ENCODE measurements around the gene CCDC85C.

DNA sequence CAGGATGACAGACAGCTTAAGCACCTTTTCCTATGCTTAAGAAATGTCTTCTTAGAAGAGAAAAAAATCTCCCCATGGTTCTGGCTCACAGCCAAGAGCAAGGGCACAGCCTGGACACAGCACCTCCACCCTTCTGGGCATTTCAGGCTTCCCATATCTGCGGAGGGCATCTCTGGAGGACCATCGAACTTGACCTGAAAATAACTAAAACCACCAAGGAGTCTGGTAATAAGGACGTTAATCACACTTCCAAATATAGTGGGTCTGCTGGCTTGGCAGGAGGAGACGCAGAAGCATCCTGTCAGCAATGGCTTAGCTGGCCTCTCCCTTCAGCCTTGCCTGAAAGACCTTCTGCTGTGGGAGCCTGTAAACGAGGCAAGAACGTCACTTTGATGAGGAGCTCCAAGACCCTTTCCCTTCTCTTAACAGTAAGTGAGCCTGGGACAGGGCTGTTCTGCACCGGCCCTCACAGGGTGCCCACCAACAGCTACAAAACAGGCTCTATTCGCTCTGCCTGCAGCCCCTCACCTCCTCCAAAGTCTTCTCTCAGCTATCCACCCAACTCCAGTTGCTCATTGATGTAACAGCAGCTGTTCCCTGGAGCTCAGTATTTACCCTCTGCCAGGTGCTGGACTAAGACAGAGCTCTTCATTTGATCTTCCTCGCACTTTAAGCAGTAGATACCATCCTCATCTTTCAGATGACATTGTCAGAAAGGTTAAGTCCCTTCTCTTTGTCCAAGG is 136.5 kb downstream of the CCDC85C start:
- TF ChIP-seq, protein P1, sequence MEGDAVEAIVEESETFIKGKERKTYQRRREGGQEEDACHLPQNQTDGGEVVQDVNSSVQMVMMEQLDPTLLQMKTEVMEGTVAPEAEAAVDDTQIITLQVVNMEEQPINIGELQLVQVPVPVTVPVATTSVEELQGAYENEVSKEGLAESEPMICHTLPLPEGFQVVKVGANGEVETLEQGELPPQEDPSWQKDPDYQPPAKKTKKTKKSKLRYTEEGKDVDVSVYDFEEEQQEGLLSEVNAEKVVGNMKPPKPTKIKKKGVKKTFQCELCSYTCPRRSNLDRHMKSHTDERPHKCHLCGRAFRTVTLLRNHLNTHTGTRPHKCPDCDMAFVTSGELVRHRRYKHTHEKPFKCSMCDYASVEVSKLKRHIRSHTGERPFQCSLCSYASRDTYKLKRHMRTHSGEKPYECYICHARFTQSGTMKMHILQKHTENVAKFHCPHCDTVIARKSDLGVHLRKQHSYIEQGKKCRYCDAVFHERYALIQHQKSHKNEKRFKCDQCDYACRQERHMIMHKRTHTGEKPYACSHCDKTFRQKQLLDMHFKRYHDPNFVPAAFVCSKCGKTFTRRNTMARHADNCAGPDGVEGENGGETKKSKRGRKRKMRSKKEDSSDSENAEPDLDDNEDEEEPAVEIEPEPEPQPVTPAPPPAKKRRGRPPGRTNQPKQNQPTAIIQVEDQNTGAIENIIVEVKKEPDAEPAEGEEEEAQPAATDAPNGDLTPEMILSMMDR (IDR thresholded peaks at IDR 0.05): no peak
- no peak for TF ChIP-seq FOXJ3 (CRISPR knock-in tag; IDR thresholded peaks at IDR 0.05; ENCODE audit: borderline replicate concordance)
- no peak for TF ChIP-seq TCF7 (CRISPR knock-in tag; IDR thresholded peaks at IDR 0.05; ENCODE audit: low read depth)
- no peak for TF ChIP-seq NR1H2 (CRISPR knock-in tag; IDR thresholded peaks at IDR 0.05)
- TF ChIP-seq TEAD1 (CRISPR knock-in tag; IDR thresholded peaks at IDR 0.05): no peak
- no peak for TF ChIP-seq ZNF121 (CRISPR knock-in tag; IDR thresholded peaks at IDR 0.05)
- no peak for TF ChIP-seq SMAD3 (CRISPR knock-in tag; IDR thresholded peaks at IDR 0.05; ENCODE audit: borderline replicate concordance)
